NB4 (cell line): ENCODE data around the gene IRF2BPL.

ENCODE experiments used
- CTCF ChIP-seq: IDR thresholded peaks from one replicate; pipeline ENCODE4 v1.5.1; 2012; ENCODE audit warnings: low read depth, low read length
- MAX ChIP-seq: IDR thresholded peaks from 2 replicates; pipeline ENCODE4 v1.6.1; 2011; ENCODE audit warnings: low read depth, low read length
- MYC ChIP-seq: IDR thresholded peaks from 2 replicates; pipeline ENCODE4 v1.6.1; 2011; ENCODE audit warnings: low read depth, low read length
- POLR2A ChIP-seq: IDR thresholded peaks from 2 replicates; pipeline ENCODE4 v1.6.1; 2011; ENCODE audit warnings: mild to moderate bottlenecking; ENCODE audit not compliant: insufficient read length; ENCODE audit errors: extremely low read depth

GRCh38 chr14:77069551-77069950 lies 41.0 kb upstream of the IRF2BPL start:
- TF ChIP-seq CTCF = no peak
- no peak for TF ChIP-seq POLR2A
- TF ChIP-seq MAX = no peak
- TF ChIP-seq MYC = no peak
